ENCODE data around the gene TMEM248. TPM values are rescaled to one million over a fixed set of nuclear protein-coding genes. Genes with fewer than 3 reads are reported as not detected.
"Not testable (repeated sequence)": the region's sequence is repeated elsewhere in the genome, so short reads cannot be mapped to it uniquely, and the experiment has no call there.

Gene TMEM248
- total RNA-seq, 4 donors from 2014 or later, result 95.9 to 595 (median 166) TPM

- in situ Hi-C loops (cut with MboI; ENCODE audit: low pct_ligation_motif_present in 1 of 4, low pct_unique_long_range_greater_than_20kb in 1 of 4, low sequenced_read_pairs in 3 of 4), result no loop called here
- no peak for TF ChIP-seq EP300 (IDR thresholded peaks at IDR 0.05; ENCODE audit: low read depth)
- no peak for TF ChIP-seq POLR2A (IDR thresholded peaks at IDR 0.05)
- no peak for TF ChIP-seq POLR2AphosphoS5 (IDR thresholded peaks at IDR 0.05)
- TF ChIP-seq CTCF (IDR thresholded peaks at IDR 0.05), result no peak
- no peak for DNase-seq
- H3K4me3 ChIP-seq, result no peak overlapping the region
- H3K27ac ChIP-seq, result no peak overlapping the region
- no peaks in the 10 kb centered on the region for H3K36me3 ChIP-seq
- WGBS, 2 donors (ENCODE audit: low coverage in 1 of 2), result 100% methylated on average over 2 of the region's 2 CpGs; no CpG with 5 or more reads in 1 of the 2 donors
- H3K9me3 ChIP-seq, result no peaks in the 10 kb centered on the region
- H3K4me1 ChIP-seq, result no peaks in the 10 kb centered on the region
- no peaks in the 10 kb centered on the region for H3K27me3 ChIP-seq
- intact Hi-C loops (cut with DNase I; ENCODE audit: low total_unique reads), result no loop called here
Measured at GRCh38 chr7:66912195-66912594, 8.8 kb upstream of the TMEM248 start.

- TF ChIP-seq CTCF (IDR thresholded peaks at IDR 0.05) (no peak), EP300 (IDR thresholded peaks at IDR 0.05; ENCODE audit: low read depth) (no peak), POLR2AphosphoS5 (IDR thresholded peaks at IDR 0.05) (no peak), POLR2A (IDR thresholded peaks at IDR 0.05) (no peak)
- H3K9me3 ChIP-seq, result no peaks in the 10 kb centered on the region
- in situ Hi-C loops (cut with MboI; ENCODE audit: low pct_ligation_motif_present in 1 of 4, low pct_unique_long_range_greater_than_20kb in 1 of 4, low sequenced_read_pairs in 3 of 4), result no loop called here
- WGBS, 2 donors (ENCODE audit: low coverage in 1 of 2), result 78 to 83% methylated on average over 3 to 12 of the region's 12 CpGs
- no peaks in the 10 kb centered on the region for H3K4me1 ChIP-seq
- no peak overlapping the region for H3K27ac ChIP-seq
- H3K27me3 ChIP-seq, result no peaks in the 10 kb centered on the region
- H3K4me3 ChIP-seq, result no peak overlapping the region
- no peak for DNase-seq
- H3K36me3 ChIP-seq, result no peaks in the 10 kb centered on the region
- intact Hi-C loops (cut with DNase I; ENCODE audit: low total_unique reads), result no loop called here
Measured at GRCh38 chr7:66913118-66914037, 7.6 kb upstream of the TMEM248 start.

- WGBS, 2 donors (ENCODE audit: low coverage in 1 of 2), result 90 to 93% methylated on average over 5 to 7 of the region's 7 CpGs
- in situ Hi-C loops (cut with MboI; ENCODE audit: low pct_ligation_motif_present in 1 of 4, low pct_unique_long_range_greater_than_20kb in 1 of 4, low sequenced_read_pairs in 3 of 4); DNase-seq: not testable (repeated sequence)
Measured at GRCh38 chr7:66917904-66918303, 3.1 kb upstream of the TMEM248 start.

GRCh38 chr7:66919304-66919703 lies 1.7 kb upstream of the TMEM248 start:
- no peak for DNase-seq
- Histone ChIP-seq H3K4me3 (no peak overlapping the region), H3K27me3 (no peaks in the 10 kb centered on the region), H3K36me3 (peaks cover 0 to 1% (median 0%) of the 10 kb centered on the region in 4 donors), H3K9me3 (no peaks in the 10 kb centered on the region), H3K4me1 (peaks cover 10 to 26% (median 21%) of the 10 kb centered on the region in 4 donors), H3K27ac (no peak overlapping the region)
- 88 to 100% methylated on average over 1 of the region's 1 CpG for WGBS, 2 donors (ENCODE audit: low coverage in 1 of 2)
- intact Hi-C loops (cut with DNase I; ENCODE audit: low total_unique reads), result no loop called here
- in situ Hi-C loops (cut with MboI; ENCODE audit: low pct_ligation_motif_present in 1 of 4, low pct_unique_long_range_greater_than_20kb in 1 of 4, low sequenced_read_pairs in 3 of 4), result no loop called here
- TF ChIP-seq CTCF (IDR thresholded peaks at IDR 0.05), result no peak
- TF ChIP-seq EP300 (IDR thresholded peaks at IDR 0.05; ENCODE audit: low read depth), result no peak
- TF ChIP-seq POLR2A (IDR thresholded peaks at IDR 0.05), result no peak
- TF ChIP-seq POLR2AphosphoS5 (IDR thresholded peaks at IDR 0.05), result no peak

More at GRCh38 chr7:66917904-66918303, 3.1 kb upstream of the TMEM248 start:
- H3K9me3 ChIP-seq; intact Hi-C loops (cut with DNase I; ENCODE audit: low total_unique reads); H3K27me3 ChIP-seq; H3K27ac ChIP-seq; H3K36me3 ChIP-seq; H3K4me3 ChIP-seq: not testable (repeated sequence)
- H3K4me1 ChIP-seq, result peaks cover 3 to 21% (median 10%) of the 10 kb centered on the region in 4 donors
